Measurements from ENCODE around the gene NKIRAS2.
A peak's percentile ranks its signal among the peaks of the same experiment; 100 is the strongest.

NKIRAS2 gene

DNA sequence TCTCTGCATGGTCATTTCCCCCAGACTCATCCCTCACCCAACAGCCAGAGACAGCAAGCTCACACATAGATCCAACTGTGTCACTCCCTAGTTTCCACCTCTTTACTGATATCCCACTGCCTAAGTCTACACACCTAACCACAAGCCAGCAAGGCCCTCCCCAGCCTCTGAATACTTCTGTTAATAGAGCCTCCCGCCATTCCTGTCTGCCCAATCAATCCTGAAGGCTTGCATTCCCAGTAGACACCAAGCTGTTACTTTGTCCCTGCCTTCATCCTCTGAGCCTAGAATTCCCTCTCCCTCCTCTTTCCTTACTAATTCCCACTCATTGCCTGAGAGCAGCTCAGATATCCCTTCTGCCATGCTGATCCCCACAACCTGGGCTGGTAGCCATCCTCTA is 25.8 kb downstream of the NKIRAS2 start:
- Histone ChIP-seq H3K4me1 (ENCODE audit: control insufficient read depth, insufficient read depth, low read length) (peaks cover 8% of the 10 kb centered on the region), H3K36me3 (ENCODE audit: control insufficient read depth, insufficient read depth, low read length) (no peaks in the 10 kb centered on the region), H3K27me3 (ENCODE audit: control insufficient read depth, insufficient read depth, low read length) (peaks cover under 1% of the 10 kb centered on the region; the same call in 1 of the 2 replicates), H3K27ac (ENCODE audit: low read depth, low read length) (no peak overlapping the region), H3K4me3 (ENCODE audit: low read depth, low read length) (no peak overlapping the region), H3K9ac (ENCODE audit: low read length) (no peak overlapping the region), H3K9me3 (ENCODE audit: control insufficient read depth, insufficient read depth, low read depth, low read length) (no peaks in the 10 kb centered on the region)

DNA sequence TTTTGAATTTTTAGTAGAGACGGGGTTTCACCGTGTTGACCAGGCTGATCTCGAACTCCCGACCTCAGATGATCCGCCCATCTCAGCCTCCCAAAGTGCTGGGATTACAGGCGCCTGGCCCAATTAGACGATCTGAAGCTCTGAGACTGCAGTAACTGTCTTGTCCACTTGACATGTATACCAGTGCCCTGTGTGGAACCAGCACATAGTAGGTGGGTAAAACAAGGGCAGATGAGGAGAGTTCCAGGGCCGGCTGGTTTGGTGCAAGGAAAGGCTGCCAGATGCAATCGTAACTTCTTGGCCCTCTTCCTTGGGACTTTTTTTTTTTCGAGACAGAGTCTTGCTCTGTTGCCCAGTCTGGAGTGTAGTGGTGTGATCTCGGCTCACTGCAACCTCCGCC is 27.5 kb downstream of the NKIRAS2 start:
- Histone ChIP-seq H3K36me3 (ENCODE audit: control insufficient read depth, insufficient read depth, low read length) (no peaks in the 10 kb centered on the region), H3K9ac (ENCODE audit: low read length) (no peak overlapping the region), H3K27me3 (ENCODE audit: control insufficient read depth, insufficient read depth, low read length) (peaks cover 8% of the 10 kb centered on the region; the same call in 1 of the 2 replicates), H3K9me3 (ENCODE audit: control insufficient read depth, insufficient read depth, low read depth, low read length) (no peaks in the 10 kb centered on the region), H3K4me1 (ENCODE audit: control insufficient read depth, insufficient read depth, low read length) (peaks cover 19% of the 10 kb centered on the region), H3K4me3 (ENCODE audit: low read depth, low read length) (no peak overlapping the region), H3K27ac (ENCODE audit: low read depth, low read length) (no peak overlapping the region)

DNA sequence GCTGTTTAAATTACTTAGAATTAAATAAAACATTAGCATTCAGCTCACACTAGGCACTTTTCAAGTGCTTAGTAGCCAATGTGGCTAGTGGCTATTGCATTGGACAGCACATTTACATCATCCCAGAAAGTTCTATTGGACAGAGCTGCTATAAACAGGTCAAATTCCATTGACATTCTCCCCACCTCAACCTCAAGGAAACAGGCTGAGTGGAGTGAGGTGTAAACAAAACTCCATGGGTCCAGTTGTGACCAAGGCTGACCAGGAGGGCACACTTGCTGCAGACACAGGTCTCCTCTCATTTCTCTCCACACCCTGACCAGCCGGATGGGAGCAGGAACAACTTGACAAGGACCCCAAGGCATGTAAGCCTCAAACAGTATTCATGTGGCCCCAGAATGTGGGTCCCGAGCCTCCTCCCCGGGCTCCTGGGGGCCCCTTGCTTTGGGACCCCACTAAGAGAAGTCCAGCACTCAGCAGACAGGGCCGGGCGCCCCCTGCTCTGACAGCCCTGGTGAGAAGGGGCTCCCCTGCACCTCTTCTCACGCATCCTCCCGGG is 30.0 kb downstream of the NKIRAS2 start:
- Histone ChIP-seq H3K4me3 (ENCODE audit: low read depth, low read length) (peak overlapping the region; percentile 72), H3K4me1 (ENCODE audit: control insufficient read depth, insufficient read depth, low read length) (peaks cover 32% of the 10 kb centered on the region), H3K27ac (ENCODE audit: low read depth, low read length) (no peak overlapping the region), H3K9me3 (ENCODE audit: control insufficient read depth, insufficient read depth, low read depth, low read length) (no peaks in the 10 kb centered on the region), H3K9ac (ENCODE audit: low read length) (peak overlapping the region; percentile 45), H3K36me3 (ENCODE audit: control insufficient read depth, insufficient read depth, low read length) (no peaks in the 10 kb centered on the region), H3K27me3 (ENCODE audit: control insufficient read depth, insufficient read depth, low read length) (peaks cover 13% of the 10 kb centered on the region; the same call in 1 of the 2 replicates)

DNA sequence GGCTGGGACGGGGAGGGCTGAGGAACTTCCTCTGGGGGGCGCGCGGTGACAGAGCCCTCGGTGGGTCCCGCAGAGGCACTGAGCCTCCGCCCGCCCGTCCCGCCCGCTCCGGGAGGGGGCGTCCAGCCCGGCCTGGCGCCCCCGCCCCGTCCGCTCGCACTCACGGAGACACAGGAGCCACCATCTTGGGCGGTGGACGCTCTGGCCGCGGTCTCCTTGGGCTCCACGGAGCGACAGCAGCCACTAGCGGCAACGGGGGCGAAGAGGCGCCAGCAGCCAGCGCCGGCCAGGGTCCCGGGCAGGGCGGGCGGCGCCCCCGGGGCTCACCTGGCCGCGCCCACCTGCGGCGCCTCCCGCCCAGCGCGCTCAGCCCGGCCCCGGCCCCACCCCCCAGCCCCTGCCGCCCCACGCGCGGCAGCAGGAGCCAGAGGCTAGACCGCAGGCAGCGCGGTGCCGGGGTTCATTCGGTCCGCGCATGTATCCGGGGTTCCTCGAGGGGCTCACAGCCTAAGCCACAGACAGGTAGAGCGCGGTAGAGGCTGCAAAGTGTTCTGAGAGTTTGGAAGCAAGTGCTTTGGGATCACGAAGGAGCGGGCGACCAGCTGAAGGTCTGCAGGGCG is 30.6 kb downstream of the NKIRAS2 start, which contains the start of gene C17orf113:
Gene C17orf113, minus strand, starts transcription at position 209 of the 620 bp plus-strand sequence. CDS start 7,225 bp downstream, outside the sequence.
- H3K9ac ChIP-seq (ENCODE audit: low read length): peak within 1 kb of the TSS; percentile 45
- peaks cover 13% of the 10 kb centered on the region; the same call in 1 of the 2 replicates for H3K27me3 ChIP-seq (ENCODE audit: control insufficient read depth, insufficient read depth, low read length)
- no peak within 1 kb of the TSS for H3K27ac ChIP-seq (ENCODE audit: low read depth, low read length)
- H3K4me1 ChIP-seq (ENCODE audit: control insufficient read depth, insufficient read depth, low read length): peaks cover 38% of the 10 kb centered on the region
- H3K36me3 ChIP-seq (ENCODE audit: control insufficient read depth, insufficient read depth, low read length): no peaks in the 10 kb centered on the region
- H3K4me3 ChIP-seq (ENCODE audit: low read depth, low read length): peak within 1 kb of the TSS; percentile 72
- no peaks in the 10 kb centered on the region for H3K9me3 ChIP-seq (ENCODE audit: control insufficient read depth, insufficient read depth, low read depth, low read length)

DNA sequence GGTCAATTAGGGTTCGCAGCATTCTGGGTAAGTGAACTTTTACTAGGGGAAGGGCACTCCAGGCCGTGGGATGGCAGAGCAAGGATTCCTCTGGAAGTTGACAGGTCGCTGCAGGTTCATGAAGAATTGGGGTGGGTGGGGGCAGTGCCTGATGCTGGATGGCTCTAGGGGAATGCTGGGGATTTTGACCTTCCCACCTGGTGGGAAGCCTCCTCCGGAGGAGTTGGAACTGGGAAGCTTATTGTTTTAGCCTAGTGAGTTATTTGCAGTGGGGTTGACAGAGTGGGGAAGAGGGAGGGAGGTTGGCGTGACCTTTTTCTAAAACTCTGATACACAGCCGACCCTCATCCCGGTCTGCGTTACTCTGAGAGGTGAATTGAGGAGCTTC is 31.1 kb downstream of the NKIRAS2 start:
- H3K4me1 ChIP-seq (ENCODE audit: control insufficient read depth, insufficient read depth, low read length): peaks cover 42% of the 10 kb centered on the region
- peaks cover 13% of the 10 kb centered on the region; the same call in 1 of the 2 replicates for H3K27me3 ChIP-seq (ENCODE audit: control insufficient read depth, insufficient read depth, low read length)
- H3K9me3 ChIP-seq (ENCODE audit: control insufficient read depth, insufficient read depth, low read depth, low read length): no peaks in the 10 kb centered on the region
- no peak overlapping the region for H3K9ac ChIP-seq (ENCODE audit: low read length)
- no peak overlapping the region for H3K27ac ChIP-seq (ENCODE audit: low read depth, low read length)
- no peaks in the 10 kb centered on the region for H3K36me3 ChIP-seq (ENCODE audit: control insufficient read depth, insufficient read depth, low read length)
- peak overlapping the region; percentile 72 for H3K4me3 ChIP-seq (ENCODE audit: low read depth, low read length)

DNA sequence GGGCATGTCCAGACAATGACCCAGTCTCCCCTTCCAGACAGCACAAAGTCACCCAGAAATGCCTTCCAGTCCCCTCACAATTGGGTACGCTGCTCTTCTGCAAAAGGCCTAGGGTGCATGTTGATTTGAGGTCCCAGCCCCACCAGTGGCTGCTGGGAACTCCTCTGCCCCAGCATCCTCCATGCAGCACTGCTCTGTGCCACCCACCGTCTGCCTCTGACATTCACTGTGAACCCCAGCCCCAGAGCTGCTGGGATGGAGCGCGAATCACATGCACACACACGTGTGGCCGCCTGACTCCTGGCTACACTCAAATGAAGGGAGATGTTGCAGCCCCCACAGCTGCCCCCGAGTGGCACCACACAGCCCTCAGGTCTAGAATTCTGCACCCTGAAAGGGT is 31.8 kb downstream of the NKIRAS2 start:
- no peaks in the 10 kb centered on the region for H3K9me3 ChIP-seq (ENCODE audit: control insufficient read depth, insufficient read depth, low read depth, low read length)
- peak overlapping the region; percentile 72 for H3K4me3 ChIP-seq (ENCODE audit: low read depth, low read length)
- no peaks in the 10 kb centered on the region for H3K36me3 ChIP-seq (ENCODE audit: control insufficient read depth, insufficient read depth, low read length)
- H3K27ac ChIP-seq (ENCODE audit: low read depth, low read length): no peak overlapping the region
- H3K27me3 ChIP-seq (ENCODE audit: control insufficient read depth, insufficient read depth, low read length): peaks cover 13% of the 10 kb centered on the region; the same call in 1 of the 2 replicates
- no peak overlapping the region for H3K9ac ChIP-seq (ENCODE audit: low read length)
- H3K4me1 ChIP-seq (ENCODE audit: control insufficient read depth, insufficient read depth, low read length): peaks cover 42% of the 10 kb centered on the region

DNA sequence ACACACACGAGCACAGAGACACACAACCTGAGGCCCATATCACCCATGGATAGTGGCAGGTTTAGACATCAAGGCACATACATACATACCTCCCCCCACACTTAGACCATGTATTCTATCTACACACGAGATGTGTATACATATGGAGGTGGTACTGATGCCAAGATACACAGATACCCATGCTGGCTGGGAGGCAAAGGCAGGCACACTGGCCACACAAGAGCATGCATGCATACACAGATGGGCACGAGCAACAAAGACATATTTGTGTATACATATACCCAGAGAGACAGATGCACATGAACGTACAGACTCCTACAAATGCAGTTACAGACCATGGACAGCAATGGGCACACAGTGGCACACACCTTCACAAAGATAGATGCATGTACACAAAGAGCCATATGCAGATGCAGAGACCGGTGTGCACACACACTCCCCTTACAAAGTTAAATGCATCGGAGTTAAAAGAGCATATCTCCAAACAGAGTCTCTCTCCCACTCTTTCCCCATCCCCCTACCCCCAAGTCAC is 32.5 kb downstream of the NKIRAS2 start:
- no peaks in the 10 kb centered on the region for H3K36me3 ChIP-seq (ENCODE audit: control insufficient read depth, insufficient read depth, low read length)
- peaks cover 13% of the 10 kb centered on the region; the same call in 1 of the 2 replicates for H3K27me3 ChIP-seq (ENCODE audit: control insufficient read depth, insufficient read depth, low read length)
- H3K9ac ChIP-seq (ENCODE audit: low read length): no peak overlapping the region
- peaks cover 45% of the 10 kb centered on the region for H3K4me1 ChIP-seq (ENCODE audit: control insufficient read depth, insufficient read depth, low read length)
- no peak overlapping the region for H3K27ac ChIP-seq (ENCODE audit: low read depth, low read length)
- H3K4me3 ChIP-seq (ENCODE audit: low read depth, low read length): no peak overlapping the region
- no peaks in the 10 kb centered on the region for H3K9me3 ChIP-seq (ENCODE audit: control insufficient read depth, insufficient read depth, low read depth, low read length)

DNA sequence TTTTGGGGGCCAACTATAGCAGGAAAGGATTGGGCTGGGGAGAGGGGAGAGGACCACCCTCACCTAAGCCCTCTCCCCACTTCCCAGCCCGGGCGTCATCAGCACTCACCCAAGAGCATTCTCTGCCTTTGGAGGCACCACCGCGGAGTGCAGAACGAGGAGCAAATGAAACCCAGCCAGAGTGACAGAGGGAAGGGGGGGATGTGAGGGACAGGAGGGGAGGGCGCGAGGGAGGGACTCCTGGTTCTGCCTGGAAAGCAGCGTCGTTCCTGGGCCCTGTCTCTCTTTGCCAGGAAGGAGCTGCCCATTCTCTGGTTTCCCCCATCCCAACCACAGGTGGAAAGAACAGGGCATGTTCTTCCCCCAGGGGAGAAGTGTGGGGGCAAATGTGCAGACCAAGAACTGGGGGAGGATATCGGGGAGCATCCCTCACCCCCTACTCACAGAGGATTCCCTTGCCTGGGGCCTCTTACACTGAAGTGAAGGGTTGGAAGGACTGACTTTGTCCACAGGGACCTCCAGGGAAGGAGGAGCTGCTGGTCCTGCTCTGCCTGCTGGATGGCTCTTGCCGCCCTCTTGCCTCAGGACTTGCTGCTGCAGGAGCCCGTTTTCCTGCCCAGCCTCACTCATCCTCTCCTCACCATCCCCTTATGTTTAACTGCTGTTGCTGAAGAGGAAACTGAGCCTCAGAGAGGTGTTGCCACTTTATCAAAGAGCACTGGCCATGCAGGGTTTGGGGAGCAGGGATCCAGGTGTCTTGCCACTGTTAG is 34.0 kb downstream of the NKIRAS2 start:
- peaks cover 13% of the 10 kb centered on the region; the same call in 1 of the 2 replicates for H3K27me3 ChIP-seq (ENCODE audit: control insufficient read depth, insufficient read depth, low read length)
- no peak overlapping the region for H3K4me3 ChIP-seq (ENCODE audit: low read depth, low read length)
- no peaks in the 10 kb centered on the region for H3K36me3 ChIP-seq (ENCODE audit: control insufficient read depth, insufficient read depth, low read length)
- no peak overlapping the region for H3K9ac ChIP-seq (ENCODE audit: low read length)
- H3K4me1 ChIP-seq (ENCODE audit: control insufficient read depth, insufficient read depth, low read length): peaks cover 45% of the 10 kb centered on the region
- no peaks in the 10 kb centered on the region for H3K9me3 ChIP-seq (ENCODE audit: control insufficient read depth, insufficient read depth, low read depth, low read length)
- H3K27ac ChIP-seq (ENCODE audit: low read depth, low read length): no peak overlapping the region

DNA sequence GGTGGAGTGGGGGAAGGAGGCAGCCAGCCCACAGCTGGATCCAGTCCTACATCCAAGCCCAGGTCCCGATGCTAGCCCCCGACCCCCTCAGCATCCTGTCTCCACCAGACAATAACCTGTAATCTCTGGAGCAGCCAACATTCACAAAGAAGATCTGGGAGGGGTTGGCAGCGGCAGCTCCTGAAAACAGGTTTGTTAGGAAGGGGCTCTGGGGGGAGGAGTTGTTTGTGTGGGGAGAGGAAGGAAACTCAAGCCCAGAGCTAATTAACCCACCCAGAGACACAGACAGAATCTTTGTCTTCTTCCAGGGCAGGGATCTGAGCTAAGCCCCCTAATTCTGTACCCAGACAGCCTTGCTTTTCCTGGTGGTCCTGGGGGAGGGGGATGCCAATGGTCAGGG is 35.1 kb downstream of the NKIRAS2 start:
- Histone ChIP-seq H3K9me3 (ENCODE audit: control insufficient read depth, insufficient read depth, low read depth, low read length) (no peaks in the 10 kb centered on the region), H3K36me3 (ENCODE audit: control insufficient read depth, insufficient read depth, low read length) (no peaks in the 10 kb centered on the region), H3K4me1 (ENCODE audit: control insufficient read depth, insufficient read depth, low read length) (peaks cover 41% of the 10 kb centered on the region), H3K27me3 (ENCODE audit: control insufficient read depth, insufficient read depth, low read length) (peaks cover 13% of the 10 kb centered on the region; the same call in 1 of the 2 replicates), H3K27ac (ENCODE audit: low read depth, low read length) (no peak overlapping the region), H3K4me3 (ENCODE audit: low read depth, low read length) (no peak overlapping the region), H3K9ac (ENCODE audit: low read length) (no peak overlapping the region)

DNA sequence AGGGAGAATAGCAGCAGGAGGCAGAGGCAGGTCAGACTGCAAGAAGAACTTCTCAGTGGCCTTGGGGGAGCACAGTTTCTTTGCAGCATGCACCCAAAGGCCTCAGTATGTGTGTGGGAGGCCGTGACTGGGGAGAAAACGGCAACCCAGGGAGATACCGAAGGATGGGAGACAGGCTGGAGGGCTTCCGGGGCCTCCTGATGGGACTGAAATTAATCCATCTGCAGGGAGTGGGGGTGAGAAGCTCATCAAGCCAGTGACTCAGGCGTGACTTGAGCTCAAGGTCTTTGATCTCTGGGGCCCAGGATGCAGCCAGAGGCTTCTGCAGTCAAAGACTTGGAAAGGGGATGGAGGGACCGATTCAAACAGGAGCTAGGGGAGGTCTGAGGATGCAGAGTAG is 35.6 kb downstream of the NKIRAS2 start:
- Histone ChIP-seq H3K36me3 (ENCODE audit: control insufficient read depth, insufficient read depth, low read length) (no peaks in the 10 kb centered on the region), H3K9ac (ENCODE audit: low read length) (no peak overlapping the region), H3K4me1 (ENCODE audit: control insufficient read depth, insufficient read depth, low read length) (peaks cover 41% of the 10 kb centered on the region), H3K27ac (ENCODE audit: low read depth, low read length) (no peak overlapping the region), H3K4me3 (ENCODE audit: low read depth, low read length) (no peak overlapping the region; the same call in 1 of the 2 replicates), H3K27me3 (ENCODE audit: control insufficient read depth, insufficient read depth, low read length) (peaks cover 13% of the 10 kb centered on the region; the same call in 1 of the 2 replicates), H3K9me3 (ENCODE audit: control insufficient read depth, insufficient read depth, low read depth, low read length) (no peaks in the 10 kb centered on the region)

All from HUES6 (cell line).